GM12878 (cell line): ENCODE results near the gene KIAA1217. TPM values are rescaled to one million over a fixed set of nuclear protein-coding genes. Genes with fewer than 3 reads are reported as not detected.

ENCODE experiments used
- ATAC-seq: fragments of 200-7000 bp; cut with Tn5 transposase; 3 replicates; pipeline ENCODE4 v1.9.1; 2020; ENCODE audit warnings: mild to moderate bottlenecking, moderate library complexity
- BruUV-seq: library from RNA; stranded (reverse); fragments of 400-500 nt; replicated peaks from 2 replicates; lab custom pipeline; 2021; lab: Mats Ljungman, UMichigan
- CTCF ChIA-PET: fragments of 300-600 bp; sonication (Branson Sonifier 250); formaldehyde crosslinking; extraction: SDS; loops from one replicate; lab custom pipeline; 2021; ENCODE audit warnings: inconsistent platforms; lab: Yijun Ruan, JAX
- POLR2A ChIA-PET: fragments of 350-600 bp; formaldehyde crosslinking; extraction: SDS; loops from one replicate; lab custom pipeline; 2021; ENCODE audit warnings: inconsistent platforms; lab: Charles Lee
- RAD21 ChIA-PET: fragments of 300-600 bp; sonication (Branson Sonifier 250); formaldehyde crosslinking; loops from one replicate; lab custom pipeline; 2023; ENCODE audit warnings: antibody characterized with exemption; ENCODE audit not compliant: unreplicated experiment; lab: Charles Lee
- SMC1A ChIA-PET: fragments of 300-600 bp; sonication (Branson Sonifier 250); formaldehyde crosslinking; loops from one replicate; lab custom pipeline; 2023; ENCODE audit not compliant: unreplicated experiment, uncharacterized antibody; lab: Charles Lee
- DNase-seq: peaks from one replicate; pipeline ENCODE4 v3.0.0-alpha.2; 2011; ENCODE audit warnings: low read depth, low spot score
- FAIRE-seq: peaks from 3 replicates; lab custom pipeline; 2011; peaks lifted over from hg19 to GRCh38; lab: Jason Lieb, UNC
- H2AFZ ChIP-seq: 2 replicates; pipeline ENCODE4 v1.6.0; 2011; ENCODE audit warnings: low read depth, low read length, control low read depth; ENCODE audit not compliant: control insufficient read depth
- H3K27ac ChIP-seq: 2 replicates; pipeline ENCODE4 v1.5.1; 2011; ENCODE audit warnings: control low read depth; ENCODE audit not compliant: control insufficient read depth, insufficient read depth
- H3K27me3 ChIP-seq, 2 experiments: replicated peaks in 1 of 2; 2 replicates each; pipeline versions ENCODE4 v1.6.0 to v1.6.1; 2011; ENCODE audit warnings: low read length in 1 of 2; ENCODE audit not compliant: control insufficient read depth in 2 of 2, insufficient read depth in 2 of 2
- H3K36me3 ChIP-seq, 2 experiments: 2 replicates each; pipeline ENCODE4 v1.5.1; 2011; ENCODE audit warnings: low read length in 1 of 2; ENCODE audit not compliant: control insufficient read depth in 2 of 2, insufficient read depth in 2 of 2
- H3K4me1 ChIP-seq: 2 replicates; pipeline ENCODE4 v1.6.1; 2011; ENCODE audit warnings: mild to moderate bottlenecking, low read length, moderate library complexity, mixed read lengths; ENCODE audit not compliant: control insufficient read depth, insufficient read depth
- H3K4me2 ChIP-seq: 2 replicates; pipeline ENCODE4 v1.6.0; 2011; ENCODE audit warnings: control low read depth; ENCODE audit not compliant: control insufficient read depth, insufficient read depth
- H3K4me3 ChIP-seq: fragments of 200-600 bp; sonication (generic); 2 replicates; pipeline ENCODE4 v1.5.1; 2016
- H3K79me2 ChIP-seq: 2 replicates; pipeline ENCODE4 v1.6.0; 2011; ENCODE audit warnings: low read length; ENCODE audit not compliant: control insufficient read depth, insufficient read depth
- H3K9ac ChIP-seq: 2 replicates; pipeline ENCODE4 v1.8.0; 2011; ENCODE audit warnings: low read length, control low read depth, mixed read lengths; ENCODE audit not compliant: control insufficient read depth, insufficient read depth
- H3K9me3 ChIP-seq: replicated peaks from 3 replicates; pipeline ENCODE4 v1.5.1; 2011; ENCODE audit warnings: mild to moderate bottlenecking, low read length; ENCODE audit not compliant: control insufficient read depth, insufficient read depth
- H4K20me1 ChIP-seq: 2 replicates; pipeline ENCODE4 v1.6.0; 2011; ENCODE audit not compliant: control insufficient read depth, insufficient read depth
- ASH2L ChIP-seq: fragments of 300-600, 200-600 bp; sonication (generic); IDR thresholded peaks from 2 replicates; pipeline ENCODE4 v1.6.1; 2017; ENCODE audit warnings: low read depth, mild to moderate bottlenecking, borderline replicate concordance
- BMI1 ChIP-seq: fragments of 450-650 bp; IDR thresholded peaks from 2 replicates; pipeline ENCODE4 v1.6.1; 2016; ENCODE audit warnings: mild to moderate bottlenecking, moderate library complexity, borderline replicate concordance
- ELK1 ChIP-seq: IDR thresholded peaks from 2 replicates; pipeline ENCODE4 v1.6.1; 2012; ENCODE audit warnings: low read depth, low read length, improper control_type of control experiment
- IKZF2 ChIP-seq, 2 experiments: fragments of 450-650 bp; IDR thresholded peaks; 2 replicates each; pipeline ENCODE4 v1.6.1; 2017; ENCODE audit warnings: mild to moderate bottlenecking in 2 of 2, moderate library complexity in 2 of 2
- IRF3 ChIP-seq: fragments of 450-650 bp; IDR thresholded peaks from 2 replicates; pipeline ENCODE4 v1.6.1; 2014; ENCODE audit warnings: mild to moderate bottlenecking
- MTA2 ChIP-seq: fragments of 450-650 bp; IDR thresholded peaks from 2 replicates; pipeline ENCODE4 v1.6.1; 2016; ENCODE audit warnings: low read depth, mild to moderate bottlenecking, moderate library complexity
- RBBP5 ChIP-seq: fragments of 200-600 bp; sonication (generic); conservative IDR thresholded peaks from 2 replicates; pipeline ENCODE4 v1.6.1; 2016
- RELB ChIP-seq: fragments of 450-650 bp; IDR thresholded peaks from 2 replicates; pipeline ENCODE4 v1.6.1; 2017; ENCODE audit warnings: low read depth, mild to moderate bottlenecking, moderate library complexity
- SIX5 ChIP-seq: IDR thresholded peaks from 2 replicates; pipeline ENCODE4 v1.6.1; 2011; ENCODE audit warnings: mild to moderate bottlenecking, low read depth, low read length, moderate library complexity; ENCODE audit not compliant: severe bottlenecking
- TCF3 ChIP-seq: IDR thresholded peaks from 2 replicates; pipeline ENCODE4 v1.6.1; 2012; ENCODE audit warnings: low read depth, mild to moderate bottlenecking, low read length, borderline replicate concordance; ENCODE audit not compliant: insufficient read depth
- USF2 ChIP-seq: IDR thresholded peaks from 2 replicates; pipeline ENCODE4 v1.6.1; 2011; ENCODE audit warnings: low read depth, low read length, improper control_type of control experiment, borderline replicate concordance
- ZBED1 ChIP-seq: IDR thresholded peaks from 2 replicates; pipeline ENCODE4 v1.6.1; 2016; ENCODE audit warnings: borderline replicate concordance
- ZNF207 ChIP-seq: fragments of 450-650 bp; IDR thresholded peaks from 2 replicates; pipeline ENCODE4 v1.6.1; 2014; ENCODE audit warnings: antibody characterized with exemption, mild to moderate bottlenecking, borderline replicate concordance
- WGBS: methylation state at CpG from one replicate; pipeline ENCODE4 v1.1.6; 2016; ENCODE audit warnings: low lambda C conversion rate; ENCODE audit not compliant: insufficient replicate concordance, insufficient coverage; ENCODE audit errors: missing lambda C conversion rate; 5-methylcytosine and 5-hydroxymethylcytosine counted together
- in situ Hi-C: fragments of 300-500 bp; cut with MboI; formaldehyde crosslinking; loops from 9 replicates; pipeline ENCODE4 v1.14.3; 2018; ENCODE audit warnings: mixed read lengths
- intact Hi-C: fragments of 100-400 bp; cut with micrococcal nuclease; formaldehyde crosslinking; loops from one replicate; pipeline ENCODE4 v1.14.2; 2022; ENCODE audit not compliant: unreplicated experiment
- polyA plus RNA-seq, 11 experiments: library from polyadenylated mRNA; depleted of rRNA in 4 of 11; unstranded in 6 of 11; stranded (reverse) in 5 of 11; fragments of >200 nt; fragmentation: Nextera tagmentation in 4 of 11; fragmentation: Illumina TruSeq in 1 of 11; extraction: Ambion mirVana in 4 of 11; extraction: Trizol in 1 of 11; gene quantifications; 1 replicate in 1 of 11; 2 replicates in 10 of 11; pipeline versions ENCODE4 v1.2.1 to v1.2.3, GENCODE V29; 2011 to 2016; ENCODE audit warnings: inconsistent platforms in 2 of 11, missing spikeins in 2 of 11, low read depth in 1 of 11
- total RNA-seq, 4 experiments: library from RNA; depleted of rRNA in 3 of 4; stranded (reverse); fragments of >200 nt in 3 of 4; fragmentation: Illumina TruSeq in 1 of 4; extraction: Trizol in 1 of 4; gene quantifications; 2 replicates each; pipeline versions ENCODE4 v1.2.1 to v1.2.3, GENCODE V29; 2013 to 2021

The KIAA1217 gene
- total and polyA plus RNA-seq, 10 of the 15 experiments (the other 5 are each of a cell fraction or from before 2014, with no cell fraction given): 0.57 to 3.8 (median 2.1) TPM

- TF ChIP-seq USF2 (no peak), BMI1 (no peak), ZNF207 (no peak), SIX5 (no peak), IRF3 (no peak), MTA2 (no peak), ELK1 (no peak)
Observed at GRCh38 chr10:24462291-24462813, 253.4 kb downstream of the KIAA1217 start (continued).

GRCh38 chr10:24462889-24463552 is 254.1 kb downstream of the KIAA1217 start:
- DNase-seq: no peak
- WGBS: 77% methylated on average over 6 of the region's 6 CpGs
- H3K27me3 ChIP-seq: no peaks in the 10 kb centered on the region
- in situ Hi-C loops: no loop called here
- H3K9me3 ChIP-seq: no peaks in the 10 kb centered on the region; the same call in 2 of the 3 replicates
- intact Hi-C loops: no loop called here
- H3K4me2 ChIP-seq: no peak overlapping the region
- no peak overlapping the region for H3K27ac ChIP-seq
- H3K9ac ChIP-seq: no peak overlapping the region
- ATAC-seq: no peak
- no peak for FAIRE-seq
- no peak overlapping the region for H2AFZ ChIP-seq
- no peaks in the 10 kb centered on the region for H3K79me2 ChIP-seq
- ChIA-PET POLR2A (no interaction called here), RAD21 (no interaction called here), SMC1A (interaction anchor here (0.6 to 1.1 kb wide), 2 partner anchors 14 to 57 kb away, joined by 3 read pairs; no protein-coding TSS in a partner anchor), CTCF (no interaction called here)
- H4K20me1 ChIP-seq: no peaks in the 10 kb centered on the region
- BruUV-seq: no TSS peak
- H3K4me1 ChIP-seq: peaks cover 15% of the 10 kb centered on the region
- no peak overlapping the region for H3K4me3 ChIP-seq
- no peaks in the 10 kb centered on the region for H3K36me3 ChIP-seq
- TF ChIP-seq ZBED1 (no peak), IKZF2 (IDR thresholded peaks at IDR 0.05) (no peak), TCF3 (no peak), ASH2L (no peak), RBBP5 (no peak), RELB (0 out of 2 replicates have a peak, but pooled peaks have one; percentile 14)
- TF ChIP-seq, all 136 proteins: peak for 1
